ENCODE results near the gene PPME1. TPM values are rescaled to one million over a fixed set of nuclear protein-coding genes. Genes with fewer than 3 reads are reported as not detected.

PPME1 gene
- total RNA-seq, 1 experiment from 2014 or later: 39.4 TPM

- no peaks in the 10 kb centered on the region for H3K9me3 Mint-ChIP-seq
Measured at GRCh38 chr11:74205181-74205580, 34.1 kb downstream of the PPME1 start.

More at GRCh38 chr11:74205181-74205580, 34.1 kb downstream of the PPME1 start:
- Histone ChIP-seq H3K23ac (ENCODE audit: insufficient read length, low read depth, low read length) (no peak overlapping the region), H3K4ac (ENCODE audit: low read depth, low read length) (no peak overlapping the region), H3K18ac (ENCODE audit: insufficient read length, low read depth, low read length) (no peak overlapping the region), H2AK5ac (ENCODE audit: insufficient read length, low read length) (no peak overlapping the region), H3K27ac (ENCODE audit: insufficient read length, low read depth, low read length) (no peak overlapping the region), H4K20me1 (ENCODE audit: control insufficient read depth, insufficient read depth, insufficient read length) (no peaks in the 10 kb centered on the region), H3K79me1 (ENCODE audit: insufficient read depth, low read depth, low read length, poor library complexity, severe bottlenecking) (no peaks in the 10 kb centered on the region), H3K56ac (ENCODE audit: insufficient read length, low read depth, low read length) (no peak overlapping the region), H2BK5ac (ENCODE audit: insufficient read length, low read length) (no peak overlapping the region), H3K79me2 (ENCODE audit: insufficient read depth, low read length) (no peaks in the 10 kb centered on the region), H2BK20ac (ENCODE audit: low read depth, low read length, poor library complexity, severe bottlenecking) (no peak overlapping the region), H4K8ac (replicated peaks; ENCODE audit: insufficient read length, low read depth, low read length) (no peak overlapping the region), H4K5ac (ENCODE audit: insufficient read length, low read depth, low read length) (no peak overlapping the region), H3K9ac (ENCODE audit: extremely low read depth, insufficient read length, low read length) (no peak overlapping the region), H3K23me2 (ENCODE audit: insufficient read length, low read depth, low read length, poor library complexity, severe bottlenecking) (no peaks in the 10 kb centered on the region), H2BK15ac (ENCODE audit: low read depth, low read length) (no peak overlapping the region), H3K27me3 (ENCODE audit: insufficient read depth, low read length) (no peaks in the 10 kb centered on the region), H2BK12ac (ENCODE audit: insufficient read length, low read depth, low read length) (no peak overlapping the region), H3K9me3 (ENCODE audit: control insufficient read depth, low read depth, low read length) (no peaks in the 10 kb centered on the region), H2BK120ac (ENCODE audit: low read depth, low read length, poor library complexity, severe bottlenecking) (no peak overlapping the region), H3T11ph (ENCODE audit: low read length) (no peak overlapping the region), H3K4me1 (ENCODE audit: insufficient read depth, low read length) (no peaks in the 10 kb centered on the region), H3K14ac (ENCODE audit: insufficient read depth, low read length) (no peak overlapping the region), H2AFZ (ENCODE audit: low read length) (no peak overlapping the region), H3K4me2 (ENCODE audit: insufficient read depth, insufficient read length, low read length) (no peak overlapping the region), H4K91ac (ENCODE audit: insufficient read length, low read depth, low read length) (no peak overlapping the region)
- no peaks in the 10 kb centered on the region for H3K27me3 Mint-ChIP-seq (ENCODE audit: low read depth)
- no peak overlapping the region for H3K27ac Mint-ChIP-seq
- TF ChIP-seq, protein P1, sequence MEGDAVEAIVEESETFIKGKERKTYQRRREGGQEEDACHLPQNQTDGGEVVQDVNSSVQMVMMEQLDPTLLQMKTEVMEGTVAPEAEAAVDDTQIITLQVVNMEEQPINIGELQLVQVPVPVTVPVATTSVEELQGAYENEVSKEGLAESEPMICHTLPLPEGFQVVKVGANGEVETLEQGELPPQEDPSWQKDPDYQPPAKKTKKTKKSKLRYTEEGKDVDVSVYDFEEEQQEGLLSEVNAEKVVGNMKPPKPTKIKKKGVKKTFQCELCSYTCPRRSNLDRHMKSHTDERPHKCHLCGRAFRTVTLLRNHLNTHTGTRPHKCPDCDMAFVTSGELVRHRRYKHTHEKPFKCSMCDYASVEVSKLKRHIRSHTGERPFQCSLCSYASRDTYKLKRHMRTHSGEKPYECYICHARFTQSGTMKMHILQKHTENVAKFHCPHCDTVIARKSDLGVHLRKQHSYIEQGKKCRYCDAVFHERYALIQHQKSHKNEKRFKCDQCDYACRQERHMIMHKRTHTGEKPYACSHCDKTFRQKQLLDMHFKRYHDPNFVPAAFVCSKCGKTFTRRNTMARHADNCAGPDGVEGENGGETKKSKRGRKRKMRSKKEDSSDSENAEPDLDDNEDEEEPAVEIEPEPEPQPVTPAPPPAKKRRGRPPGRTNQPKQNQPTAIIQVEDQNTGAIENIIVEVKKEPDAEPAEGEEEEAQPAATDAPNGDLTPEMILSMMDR (conservative IDR thresholded peaks at IDR 0.05): no peak
- peaks cover 2 to 33% (median 10%) of the 10 kb centered on the region in 3 experiments; a peak in 5 of 7 replicates for H3K36me3 Mint-ChIP-seq (ENCODE audit: insufficient read depth in 1 of 3, low read depth in 3 of 3)
- no peak for DNase-seq
- H3K4me3 Mint-ChIP-seq: no peak overlapping the region
- H3K4me1 Mint-ChIP-seq: peaks cover 3 to 4% of the 10 kb centered on the region in 2 experiments; a peak in 1 of 4 replicates
- WGBS (ENCODE audit: extremely low coverage, insufficient read length, low lambda C conversion rate): no CpG with 5 or more reads among the region's 1 CpG
